Suprapubic skin (tissue), 4 donors: Measurements from ENCODE around the gene INPP4B.

ENCODE experiments used
- POLR2A ChIP-seq, 2 donors: fragments of 450-650 bp; IDR thresholded peaks; one replicate each; pipeline ENCODE4 v1.6.1; 2017; ENCODE audit warnings: antibody characterized with exemption in 2 of 2, mild to moderate bottlenecking in 2 of 2, moderate library complexity in 2 of 2
- POLR2AphosphoS5 ChIP-seq, 3 donors: sonication (generic); formaldehyde crosslinking; IDR thresholded peaks; one replicate each; pipeline ENCODE4 v1.6.1; 2017; ENCODE audit warnings: antibody characterized with exemption in 3 of 3
- TF ChIP-seq, protein P1 (sequence below), 2 donors: fragments of 200-600 bp in 1 of 2; fragments of 450-650 bp in 1 of 2; sonication (generic) in 1 of 2; IDR thresholded peaks; one replicate each; pipeline ENCODE4 v1.5.1; 2016 to 2019; ENCODE audit warnings: antibody characterized with exemption in 2 of 2, mild to moderate bottlenecking in 1 of 2, moderate library complexity in 1 of 2

DNA sequence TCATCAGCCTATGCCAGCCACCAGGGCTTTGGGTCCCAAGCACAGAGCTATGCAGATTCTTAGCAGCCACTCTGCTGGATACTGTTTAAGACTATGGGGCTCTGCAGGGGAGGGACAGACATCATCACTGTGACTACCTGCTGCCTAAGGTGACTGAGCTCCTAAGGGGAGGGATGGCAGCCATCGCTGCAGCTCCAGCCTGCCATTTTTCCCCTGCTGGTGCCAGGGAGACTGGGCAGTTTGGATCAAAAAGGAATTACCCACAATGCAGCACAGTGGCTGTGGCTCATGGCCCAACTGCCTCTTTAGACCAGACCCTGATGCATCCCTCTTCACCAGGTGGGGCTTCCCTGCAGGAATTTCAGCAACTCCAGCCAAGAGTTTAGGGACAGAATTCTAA, 28.6 kb upstream of the INPP4B start:
- TF ChIP-seq, protein P1, sequence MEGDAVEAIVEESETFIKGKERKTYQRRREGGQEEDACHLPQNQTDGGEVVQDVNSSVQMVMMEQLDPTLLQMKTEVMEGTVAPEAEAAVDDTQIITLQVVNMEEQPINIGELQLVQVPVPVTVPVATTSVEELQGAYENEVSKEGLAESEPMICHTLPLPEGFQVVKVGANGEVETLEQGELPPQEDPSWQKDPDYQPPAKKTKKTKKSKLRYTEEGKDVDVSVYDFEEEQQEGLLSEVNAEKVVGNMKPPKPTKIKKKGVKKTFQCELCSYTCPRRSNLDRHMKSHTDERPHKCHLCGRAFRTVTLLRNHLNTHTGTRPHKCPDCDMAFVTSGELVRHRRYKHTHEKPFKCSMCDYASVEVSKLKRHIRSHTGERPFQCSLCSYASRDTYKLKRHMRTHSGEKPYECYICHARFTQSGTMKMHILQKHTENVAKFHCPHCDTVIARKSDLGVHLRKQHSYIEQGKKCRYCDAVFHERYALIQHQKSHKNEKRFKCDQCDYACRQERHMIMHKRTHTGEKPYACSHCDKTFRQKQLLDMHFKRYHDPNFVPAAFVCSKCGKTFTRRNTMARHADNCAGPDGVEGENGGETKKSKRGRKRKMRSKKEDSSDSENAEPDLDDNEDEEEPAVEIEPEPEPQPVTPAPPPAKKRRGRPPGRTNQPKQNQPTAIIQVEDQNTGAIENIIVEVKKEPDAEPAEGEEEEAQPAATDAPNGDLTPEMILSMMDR (IDR thresholded peaks at IDR 0.05): no peak
- TF ChIP-seq POLR2A (IDR thresholded peaks at IDR 0.05): no peak
- TF ChIP-seq POLR2AphosphoS5 (IDR thresholded peaks at IDR 0.05): no peak
